Measurements from ENCODE around the gene CELSR3. TPM values are rescaled to one million over a fixed set of nuclear protein-coding genes. Genes with fewer than 3 reads are reported as not detected.
A peak's percentile ranks its signal among the peaks of the same experiment; 100 is the strongest.

The CELSR3 gene
- total RNA-seq, 2 donors from 2014 or later = 20.7 to 30.1 TPM

DNA sequence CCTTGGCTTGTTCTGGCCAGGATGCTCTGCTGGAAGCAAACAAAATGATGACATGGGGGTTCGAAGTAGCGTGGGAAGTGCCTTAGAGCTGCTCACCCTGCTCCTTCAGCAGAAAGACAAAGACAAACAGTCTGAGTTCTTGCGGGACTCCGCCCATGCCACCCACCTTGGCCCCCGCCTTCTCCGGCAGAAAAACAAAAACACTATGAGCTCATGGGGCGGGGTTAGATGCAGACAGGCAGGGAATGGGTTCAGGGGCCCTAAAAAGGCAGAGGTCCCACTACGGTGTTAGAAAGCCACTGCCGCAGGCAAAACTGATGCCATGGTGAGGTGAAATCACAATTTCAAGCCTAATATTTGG, 32.7 kb upstream of the CELSR3 start:
- Histone ChIP-seq H3K27ac (ENCODE audit: low read depth, low read length) (peak overlapping the region; percentile 93), H3K36me3 (ENCODE audit: control insufficient read depth, insufficient read depth, low read length) (peaks cover 82% of the 10 kb centered on the region), H3K9ac (ENCODE audit: extremely low read depth, low read length, poor library complexity, severe bottlenecking) (no peak overlapping the region), H3K4me3 (ENCODE audit: low read length) (no peak overlapping the region), H3K27me3 (ENCODE audit: control insufficient read depth, insufficient read depth, low read length, poor library complexity, severe bottlenecking) (no peaks in the 10 kb centered on the region), H3K4me1 (ENCODE audit: control insufficient read depth, insufficient read depth, low read length) (no peaks in the 10 kb centered on the region), H3K9me3 (ENCODE audit: control insufficient read depth, low read length) (no peaks in the 10 kb centered on the region)
- WGBS, 2 experiments (ENCODE audit: insufficient coverage in 1 of 2, insufficient read length in 1 of 2) = 63 to 79% methylated on average over 9 of the region's 9 CpGs
- Mint-ChIP-seq H3K27me3 (ENCODE audit: insufficient read depth) (no peaks in the 10 kb centered on the region), H3K36me3 (ENCODE audit: low read depth) (peaks cover 72% of the 10 kb centered on the region), H3K4me1 (peaks cover 11% of the 10 kb centered on the region), H3K9me3 (no peaks in the 10 kb centered on the region), H3K27ac (peak overlapping the region; percentile 92), H3K4me3 (peak overlapping the region; percentile 32)
- DNase-seq = peak; percentile 91
- TF ChIP-seq, protein P1, sequence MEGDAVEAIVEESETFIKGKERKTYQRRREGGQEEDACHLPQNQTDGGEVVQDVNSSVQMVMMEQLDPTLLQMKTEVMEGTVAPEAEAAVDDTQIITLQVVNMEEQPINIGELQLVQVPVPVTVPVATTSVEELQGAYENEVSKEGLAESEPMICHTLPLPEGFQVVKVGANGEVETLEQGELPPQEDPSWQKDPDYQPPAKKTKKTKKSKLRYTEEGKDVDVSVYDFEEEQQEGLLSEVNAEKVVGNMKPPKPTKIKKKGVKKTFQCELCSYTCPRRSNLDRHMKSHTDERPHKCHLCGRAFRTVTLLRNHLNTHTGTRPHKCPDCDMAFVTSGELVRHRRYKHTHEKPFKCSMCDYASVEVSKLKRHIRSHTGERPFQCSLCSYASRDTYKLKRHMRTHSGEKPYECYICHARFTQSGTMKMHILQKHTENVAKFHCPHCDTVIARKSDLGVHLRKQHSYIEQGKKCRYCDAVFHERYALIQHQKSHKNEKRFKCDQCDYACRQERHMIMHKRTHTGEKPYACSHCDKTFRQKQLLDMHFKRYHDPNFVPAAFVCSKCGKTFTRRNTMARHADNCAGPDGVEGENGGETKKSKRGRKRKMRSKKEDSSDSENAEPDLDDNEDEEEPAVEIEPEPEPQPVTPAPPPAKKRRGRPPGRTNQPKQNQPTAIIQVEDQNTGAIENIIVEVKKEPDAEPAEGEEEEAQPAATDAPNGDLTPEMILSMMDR (conservative IDR thresholded peaks at IDR 0.05) = no peak

DNA sequence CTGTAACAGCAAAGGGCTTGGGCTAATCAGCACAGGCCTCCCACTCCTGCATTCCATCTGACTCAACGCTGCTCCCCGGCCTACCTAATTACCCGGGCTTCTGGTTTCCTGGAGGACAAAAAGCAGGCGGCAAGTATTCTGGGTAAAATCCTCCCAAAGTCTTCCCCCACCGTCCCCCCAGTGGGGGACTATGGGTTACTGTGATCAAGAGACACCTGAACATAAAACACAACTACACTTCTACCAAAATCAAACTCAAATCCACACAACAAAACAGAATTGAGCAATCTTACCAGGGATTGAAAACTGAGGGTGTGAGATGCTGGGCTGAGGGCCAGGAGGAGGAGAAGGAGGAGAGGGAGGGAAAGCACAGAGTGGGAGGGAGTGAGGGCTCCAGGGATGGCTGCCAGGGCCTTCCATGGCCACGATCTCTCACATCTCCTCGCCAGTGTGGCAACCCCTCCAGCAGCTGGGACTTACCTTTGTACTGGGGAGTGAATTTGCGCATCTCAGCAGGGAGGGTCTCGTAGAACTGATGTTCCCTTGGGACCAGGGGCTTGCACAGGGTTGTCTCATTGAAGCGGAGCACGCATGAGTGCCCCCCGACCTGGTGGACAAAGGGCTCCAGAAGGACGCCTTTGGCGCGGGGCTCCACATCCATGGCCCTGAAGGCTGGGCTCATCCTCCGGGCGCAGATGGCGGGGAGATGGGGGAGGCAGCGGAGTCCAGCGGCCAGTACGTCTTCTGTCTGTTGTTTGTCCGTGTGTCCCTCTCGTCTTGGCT, 32.1 kb upstream of the CELSR3 start:
- no peaks in the 10 kb centered on the region for H3K9me3 ChIP-seq (ENCODE audit: control insufficient read depth, low read length)
- Mint-ChIP-seq H3K27me3 (ENCODE audit: insufficient read depth) (no peaks in the 10 kb centered on the region), H3K27ac (peak overlapping the region; percentile 92), H3K4me3 (peak overlapping the region; percentile 32), H3K36me3 (ENCODE audit: low read depth) (peaks cover 71% of the 10 kb centered on the region), H3K4me1 (peaks cover 7% of the 10 kb centered on the region), H3K9me3 (no peaks in the 10 kb centered on the region)
- TF ChIP-seq, protein P1 (conservative IDR thresholded peaks at IDR 0.05) = no peak
- no peak overlapping the region for H3K9ac ChIP-seq (ENCODE audit: extremely low read depth, low read length, poor library complexity, severe bottlenecking)
- H3K36me3 ChIP-seq (ENCODE audit: control insufficient read depth, insufficient read depth, low read length) = peaks cover 82% of the 10 kb centered on the region
- H3K4me3 ChIP-seq (ENCODE audit: low read length) = no peak overlapping the region
- H3K4me1 ChIP-seq (ENCODE audit: control insufficient read depth, insufficient read depth, low read length) = no peaks in the 10 kb centered on the region
- 88 to 89% methylated on average over 9 to 23 of the region's 23 CpGs for WGBS, 2 experiments (ENCODE audit: insufficient coverage in 1 of 2, insufficient read length in 1 of 2)
- H3K27me3 ChIP-seq (ENCODE audit: control insufficient read depth, insufficient read depth, low read length, poor library complexity, severe bottlenecking) = no peaks in the 10 kb centered on the region
- no peak for DNase-seq
- H3K27ac ChIP-seq (ENCODE audit: low read depth, low read length) = peak overlapping the region; percentile 93

DNA sequence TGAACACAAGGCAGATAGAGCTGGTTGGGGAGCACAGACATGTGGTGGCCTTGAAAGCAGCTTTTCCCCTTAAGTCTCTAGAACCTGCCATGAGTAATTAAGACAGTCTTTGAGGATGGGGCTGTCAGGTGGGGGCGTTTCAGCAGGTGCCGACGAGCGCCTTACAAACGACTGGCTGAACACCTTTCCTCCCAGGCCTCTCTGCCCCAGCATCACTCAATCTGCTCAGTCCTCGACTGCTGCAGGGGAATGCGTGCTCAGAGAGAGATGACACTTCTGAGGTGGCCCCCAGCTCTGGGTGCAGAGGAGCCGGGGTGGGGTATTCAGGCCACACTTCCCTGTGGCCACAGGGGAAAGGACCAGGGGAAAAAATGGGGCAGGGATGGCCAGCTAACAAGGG, 31.1 kb upstream of the CELSR3 start:
- H3K27ac Mint-ChIP-seq = peak overlapping the region; percentile 42
- Histone ChIP-seq H3K9me3 (ENCODE audit: control insufficient read depth, low read length) (no peaks in the 10 kb centered on the region), H3K4me3 (ENCODE audit: low read length) (no peak overlapping the region), H3K36me3 (ENCODE audit: control insufficient read depth, insufficient read depth, low read length) (peaks cover 82% of the 10 kb centered on the region), H3K27me3 (ENCODE audit: control insufficient read depth, insufficient read depth, low read length, poor library complexity, severe bottlenecking) (no peaks in the 10 kb centered on the region), H3K27ac (ENCODE audit: low read depth, low read length) (no peak overlapping the region), H3K4me1 (ENCODE audit: control insufficient read depth, insufficient read depth, low read length) (no peaks in the 10 kb centered on the region), H3K9ac (ENCODE audit: extremely low read depth, low read length, poor library complexity, severe bottlenecking) (no peak overlapping the region)
- no peaks in the 10 kb centered on the region for H3K27me3 Mint-ChIP-seq (ENCODE audit: insufficient read depth)
- H3K4me3 Mint-ChIP-seq = no peak overlapping the region
- H3K4me1 Mint-ChIP-seq = peaks cover 7% of the 10 kb centered on the region
- peaks cover 70% of the 10 kb centered on the region for H3K36me3 Mint-ChIP-seq (ENCODE audit: low read depth)
- no peaks in the 10 kb centered on the region for H3K9me3 Mint-ChIP-seq
- TF ChIP-seq, protein P1 (conservative IDR thresholded peaks at IDR 0.05) = no peak
- 96 to 98% methylated on average over 7 to 8 of the region's 8 CpGs for WGBS, 2 experiments (ENCODE audit: insufficient coverage in 1 of 2, insufficient read length in 1 of 2)
- DNase-seq = no peak
